Measurements from ENCODE around the gene NCOA3. TPM values are rescaled to one million over a fixed set of nuclear protein-coding genes. Genes with fewer than 3 reads are reported as not detected.
"Not testable (repeated sequence)": the region's sequence is repeated elsewhere in the genome, so short reads cannot be mapped to it uniquely, and the experiment has no call there.

Gene NCOA3
- total RNA-seq, 2 experiments from 2014 or later: 59.9 to 65.4 TPM

GRCh38 chr20:47551841-47552240, 50.2 kb downstream of the NCOA3 start:
- H3K36me3 ChIP-seq (ENCODE audit: insufficient read depth, low read length): peaks cover 3% of the 10 kb centered on the region
- H3K27ac ChIP-seq (ENCODE audit: low read depth in 1 of 2, low read length in 2 of 2): no peak overlapping the region
- TF ChIP-seq, protein P1, sequence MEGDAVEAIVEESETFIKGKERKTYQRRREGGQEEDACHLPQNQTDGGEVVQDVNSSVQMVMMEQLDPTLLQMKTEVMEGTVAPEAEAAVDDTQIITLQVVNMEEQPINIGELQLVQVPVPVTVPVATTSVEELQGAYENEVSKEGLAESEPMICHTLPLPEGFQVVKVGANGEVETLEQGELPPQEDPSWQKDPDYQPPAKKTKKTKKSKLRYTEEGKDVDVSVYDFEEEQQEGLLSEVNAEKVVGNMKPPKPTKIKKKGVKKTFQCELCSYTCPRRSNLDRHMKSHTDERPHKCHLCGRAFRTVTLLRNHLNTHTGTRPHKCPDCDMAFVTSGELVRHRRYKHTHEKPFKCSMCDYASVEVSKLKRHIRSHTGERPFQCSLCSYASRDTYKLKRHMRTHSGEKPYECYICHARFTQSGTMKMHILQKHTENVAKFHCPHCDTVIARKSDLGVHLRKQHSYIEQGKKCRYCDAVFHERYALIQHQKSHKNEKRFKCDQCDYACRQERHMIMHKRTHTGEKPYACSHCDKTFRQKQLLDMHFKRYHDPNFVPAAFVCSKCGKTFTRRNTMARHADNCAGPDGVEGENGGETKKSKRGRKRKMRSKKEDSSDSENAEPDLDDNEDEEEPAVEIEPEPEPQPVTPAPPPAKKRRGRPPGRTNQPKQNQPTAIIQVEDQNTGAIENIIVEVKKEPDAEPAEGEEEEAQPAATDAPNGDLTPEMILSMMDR (IDR thresholded peaks at IDR 0.05): no peak
- DNase-seq: no peak
- peaks cover 46% of the 10 kb centered on the region for H3K4me1 Mint-ChIP-seq (ENCODE audit: low read depth)
- POLR2A ChIA-PET: no interaction called here
- H3K4me1 ChIP-seq (ENCODE audit: insufficient read depth, low read length): peaks cover 9% of the 10 kb centered on the region
- no peaks in the 10 kb centered on the region for H3K9me3 ChIP-seq (ENCODE audit: control insufficient read depth in 1 of 2, insufficient read depth in 1 of 2, low read length in 2 of 2)
- no peak overlapping the region for H3K27ac Mint-ChIP-seq
- peaks cover 32% of the 10 kb centered on the region for H3K36me3 Mint-ChIP-seq (ENCODE audit: low read depth)
- no peak for ATAC-seq (ENCODE audit: poor library complexity)
- H3K4me3 Mint-ChIP-seq: no peak overlapping the region
- H3K4me3 ChIP-seq (ENCODE audit: low read length): no peak overlapping the region
- no peaks in the 10 kb centered on the region for H3K9me3 Mint-ChIP-seq
- CTCF ChIA-PET: interaction anchor here (1.3 kb wide), 1 partner anchor 21 kb away, joined by 4 read pairs; no protein-coding TSS in a partner anchor
- H3K27me3 ChIP-seq (ENCODE audit: control insufficient read depth in 1 of 2, insufficient read depth in 2 of 2, low read length in 2 of 2): no peaks in the 10 kb centered on the region
- intact Hi-C loops (cut with DNase I, micrococcal nuclease): loop anchor here in 1 of 2 experiments (10.0 kb wide), 1 partner anchor 47 kb away; the partner anchor contains the start of gene NCOA3
- no peaks in the 10 kb centered on the region for H3K27me3 Mint-ChIP-seq

DNA sequence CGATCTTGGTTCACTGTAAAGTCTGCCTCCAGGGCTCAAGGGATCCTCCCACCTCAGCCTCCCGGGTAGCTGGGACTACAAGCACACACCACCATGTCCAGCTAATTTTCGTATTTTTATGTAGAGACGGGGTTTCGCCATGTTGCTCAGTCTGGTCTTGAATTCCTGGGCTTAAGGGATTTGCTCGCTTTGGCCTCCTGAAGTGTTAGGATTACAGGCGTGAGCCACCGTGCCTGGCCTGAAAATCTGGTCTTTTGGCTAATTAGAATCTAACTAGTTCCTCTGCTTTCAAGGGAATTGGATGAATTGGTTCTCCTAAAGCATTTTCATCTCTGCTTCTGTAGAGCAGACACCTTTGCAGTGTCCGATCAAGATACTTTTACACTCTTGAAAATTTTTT, 51.3 kb downstream of the NCOA3 start:
- no peaks in the 10 kb centered on the region for H3K9me3 ChIP-seq (ENCODE audit: control insufficient read depth in 1 of 2, insufficient read depth in 1 of 2, low read length in 2 of 2)
- DNase-seq (no peak), ATAC-seq (ENCODE audit: poor library complexity) (no peak)
- H3K4me3 ChIP-seq (ENCODE audit: low read length): no peak overlapping the region
- no peak overlapping the region for H3K27ac ChIP-seq (ENCODE audit: low read depth in 1 of 2, low read length in 2 of 2)
- Mint-ChIP-seq H3K4me1 (ENCODE audit: low read depth) (peaks cover 53% of the 10 kb centered on the region), H3K36me3 (ENCODE audit: low read depth) (peaks cover 32% of the 10 kb centered on the region), H3K27me3 (no peaks in the 10 kb centered on the region), H3K9me3 (no peaks in the 10 kb centered on the region), H3K27ac (no peak overlapping the region), H3K4me3 (no peak overlapping the region)
- intact Hi-C loops (cut with DNase I, micrococcal nuclease): loop anchor here in 1 of 2 experiments (10.0 kb wide), 1 partner anchor 48 kb away; the partner anchor contains the start of gene NCOA3
- TF ChIP-seq, protein P1 (IDR thresholded peaks at IDR 0.05): no peak
- no peaks in the 10 kb centered on the region for H3K36me3 ChIP-seq (ENCODE audit: insufficient read depth, low read length)
- ChIA-PET POLR2A (no interaction called here), CTCF (no interaction called here)
- H3K27me3 ChIP-seq (ENCODE audit: control insufficient read depth in 1 of 2, insufficient read depth in 2 of 2, low read length in 2 of 2): no peaks in the 10 kb centered on the region
- H3K4me1 ChIP-seq (ENCODE audit: insufficient read depth, low read length): peaks cover 9% of the 10 kb centered on the region

GRCh38 chr20:47553594-47554235, 52.0 kb downstream of the NCOA3 start:
- H3K27ac Mint-ChIP-seq; H3K36me3 ChIP-seq (ENCODE audit: insufficient read depth, low read length); H3K27ac ChIP-seq (ENCODE audit: low read depth in 1 of 2, low read length in 2 of 2); H3K4me3 ChIP-seq (ENCODE audit: low read length); POLR2A ChIA-PET; H3K9me3 ChIP-seq (ENCODE audit: control insufficient read depth in 1 of 2, insufficient read depth in 1 of 2, low read length in 2 of 2); CTCF ChIA-PET; H3K27me3 ChIP-seq (ENCODE audit: control insufficient read depth in 1 of 2, insufficient read depth in 2 of 2, low read length in 2 of 2); H3K4me3 Mint-ChIP-seq; H3K27me3 Mint-ChIP-seq; H3K4me1 ChIP-seq (ENCODE audit: insufficient read depth, low read length); H3K9me3 Mint-ChIP-seq; DNase-seq; ATAC-seq (ENCODE audit: poor library complexity): not testable (repeated sequence)
- H3K36me3 Mint-ChIP-seq (ENCODE audit: low read depth): peaks cover 35% of the 10 kb centered on the region
- peaks cover 58% of the 10 kb centered on the region for H3K4me1 Mint-ChIP-seq (ENCODE audit: low read depth)
- intact Hi-C loops (cut with DNase I, micrococcal nuclease): loop anchor here in 1 of 2 experiments (10.0 kb wide), 1 partner anchor 49 kb away; the partner anchor contains the start of gene NCOA3

DNA sequence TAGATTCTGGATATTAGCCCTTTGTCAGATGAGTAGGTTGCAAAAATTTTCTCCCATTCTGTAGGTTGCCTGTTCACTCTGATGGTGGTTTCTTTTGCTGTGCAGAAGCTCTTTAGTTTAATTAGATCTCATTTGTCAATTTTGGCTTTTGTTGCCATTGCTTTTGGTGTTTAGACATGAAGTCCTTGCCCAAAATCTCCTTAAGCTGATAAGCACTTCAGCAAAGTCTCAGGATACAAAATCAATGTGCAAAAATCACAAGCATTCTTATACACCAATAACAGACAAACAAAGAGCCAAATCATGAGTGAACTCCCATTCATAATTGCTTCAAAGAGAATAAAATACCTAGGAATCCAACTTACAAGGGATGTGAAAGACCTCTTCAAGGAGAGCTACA, 52.6 kb downstream of the NCOA3 start:
- H3K9me3 ChIP-seq (ENCODE audit: control insufficient read depth in 1 of 2, insufficient read depth in 1 of 2, low read length in 2 of 2); H3K27me3 Mint-ChIP-seq; H3K27ac ChIP-seq (ENCODE audit: low read depth in 1 of 2, low read length in 2 of 2); DNase-seq; ATAC-seq (ENCODE audit: poor library complexity); H3K4me3 Mint-ChIP-seq; H3K36me3 ChIP-seq (ENCODE audit: insufficient read depth, low read length); H3K9me3 Mint-ChIP-seq; H3K4me1 ChIP-seq (ENCODE audit: insufficient read depth, low read length); POLR2A ChIA-PET; H3K27ac Mint-ChIP-seq; H3K27me3 ChIP-seq (ENCODE audit: control insufficient read depth in 1 of 2, insufficient read depth in 2 of 2, low read length in 2 of 2); H3K4me3 ChIP-seq (ENCODE audit: low read length): not testable (repeated sequence)
- intact Hi-C loops (cut with DNase I, micrococcal nuclease): loop anchor here in 1 of 2 experiments (10.0 kb wide), 1 partner anchor 49 kb away; the partner anchor contains the start of gene NCOA3
- peaks cover 37% of the 10 kb centered on the region for H3K36me3 Mint-ChIP-seq (ENCODE audit: low read depth)
- CTCF ChIA-PET: interaction anchor here (1.4 kb wide), 1 partner anchor 12 kb away, joined by 3 read pairs; no protein-coding TSS in a partner anchor
- H3K4me1 Mint-ChIP-seq (ENCODE audit: low read depth): peaks cover 61% of the 10 kb centered on the region

Data from CD4-positive, alpha-beta T cell (primary cell).